HepG2 (cell line): ENCODE measurements around the gene ZNF764. TPM values are rescaled to one million over a fixed set of nuclear protein-coding genes. Genes with fewer than 3 reads are reported as not detected.
"Not testable (repeated sequence)": the region's sequence is repeated elsewhere in the genome, so short reads cannot be mapped to it uniquely, and the experiment has no call there.

Experiments used
- CREB1 ChIP-seq, 2 experiments: fragments of 450-650 bp in 1 of 2; IDR thresholded peaks; 2 replicates each; pipeline ENCODE4 v1.6.1; 2016 to 2017; ENCODE audit warnings: control low read depth in 1 of 2, mild to moderate bottlenecking in 1 of 2, missing compliant biosample characterization in 1 of 2, missing genetic modification characterization in 1 of 2
- KLF16 ChIP-seq, 2 experiments: sonication (generic) in 1 of 2; formaldehyde crosslinking in 1 of 2; IDR thresholded peaks; 2 replicates each; pipeline versions ENCODE4 v1.6.1 to v1.8.0; 2016 to 2023; ENCODE audit warnings: missing genetic modification reagents in 2 of 2, missing compliant biosample characterization in 1 of 2
- NFIC ChIP-seq: IDR thresholded peaks from 2 replicates; pipeline ENCODE4 v1.6.1; 2012; ENCODE audit warnings: mild to moderate bottlenecking, low read length, inconsistent platforms
- PITX1 ChIP-seq: sonication (generic); formaldehyde crosslinking; IDR thresholded peaks from 2 replicates; pipeline ENCODE4 v1.5.1; 2020; ENCODE audit warnings: mild to moderate bottlenecking, missing genetic modification reagents
- POGZ ChIP-seq: sonication (generic); formaldehyde crosslinking; IDR thresholded peaks from 2 replicates; pipeline ENCODE4 v1.4.0; 2020; ENCODE audit warnings: mild to moderate bottlenecking, missing genetic modification reagents
- SALL1 ChIP-seq: sonication (generic); formaldehyde crosslinking; IDR thresholded peaks from 2 replicates; pipeline ENCODE4 v1.8.0; 2022; ENCODE audit warnings: mild to moderate bottlenecking, missing genetic modification reagents
- SAP130 ChIP-seq: IDR thresholded peaks from 2 replicates; pipeline ENCODE4 v1.6.1; 2016; ENCODE audit warnings: low read depth
- SOX13 ChIP-seq, 3 experiments: fragments of 450-650 bp in 1 of 3; sonication (generic) in 1 of 3; formaldehyde crosslinking in 1 of 3; IDR thresholded peaks in 2 of 3; conservative IDR thresholded peaks in 1 of 3; 2 replicates each; pipeline versions ENCODE4 v1.5.0 to v1.6.1; 2016 to 2020; ENCODE audit warnings: antibody characterized with exemption in 1 of 3, mild to moderate bottlenecking in 1 of 3, missing compliant biosample characterization in 1 of 3, missing genetic modification reagents in 1 of 3, moderate library complexity in 1 of 3
- SOX6 ChIP-seq, 2 experiments: fragments of 450-650 bp in 1 of 2; sonication (generic) in 1 of 2; formaldehyde crosslinking in 1 of 2; IDR thresholded peaks; 2 replicates each; pipeline versions ENCODE4 v1.4.0 to v1.6.1; 2017 to 2020; ENCODE audit warnings: antibody characterized with exemption in 1 of 2, mild to moderate bottlenecking in 1 of 2, missing genetic modification reagents in 1 of 2
- ZBTB20 ChIP-seq: sonication (generic); formaldehyde crosslinking; IDR thresholded peaks from 2 replicates; pipeline ENCODE4 v1.8.1; 2023; ENCODE audit warnings: missing genetic modification reagents, low read depth, mild to moderate bottlenecking, borderline replicate concordance
- ZNF430 ChIP-seq: sonication (generic); formaldehyde crosslinking; IDR thresholded peaks from 2 replicates; pipeline ENCODE4 v1.9.0; 2021; ENCODE audit warnings: mild to moderate bottlenecking, missing genetic modification reagents
- ZNF441 ChIP-seq: sonication (generic); formaldehyde crosslinking; IDR thresholded peaks from 2 replicates; pipeline ENCODE4 v1.7.0; 2021; ENCODE audit warnings: missing genetic modification reagents, borderline replicate concordance
- ZNF670 ChIP-seq: sonication (generic); formaldehyde crosslinking; IDR thresholded peaks from 2 replicates; pipeline ENCODE4 v1.8.0; 2022; ENCODE audit warnings: mild to moderate bottlenecking, missing genetic modification reagents, borderline replicate concordance
- ZNF788 ChIP-seq: sonication (generic); formaldehyde crosslinking; IDR thresholded peaks from 2 replicates; pipeline ENCODE4 v1.5.0; 2020; ENCODE audit warnings: mild to moderate bottlenecking, missing genetic modification reagents, borderline replicate concordance
- polyA plus RNA-seq, 8 experiments: library from polyadenylated mRNA; depleted of rRNA in 3 of 8; stranded (reverse) in 7 of 8; unstranded in 1 of 8; fragments of >200 nt; fragmentation: Illumina TruSeq in 4 of 8; extraction: Trizol in 4 of 8; gene quantifications; 2 replicates each; pipeline versions ENCODE4 v1.2.1 to v1.2.3, GENCODE V29; 2011 to 2016; ENCODE audit warnings: low read depth in 4 of 8, missing spikeins in 1 of 8, mixed read lengths in 1 of 8; ENCODE audit not compliant: insufficient read depth in 1 of 8
- total RNA-seq, 5 experiments: library from RNA; depleted of rRNA; stranded (reverse); fragments of >200 nt; fragmentation: Illumina TruSeq; extraction: Trizol; gene quantifications; 2 replicates each; pipeline ENCODE4 v1.2.3, GENCODE V29; 2016; ENCODE audit warnings: low read depth in 1 of 5
- TF ChIP-seq, protein P1 (sequence below): sonication (generic); formaldehyde crosslinking; IDR thresholded peaks from 2 replicates; pipeline ENCODE4 v1.4.0; 2020; ENCODE audit warnings: mild to moderate bottlenecking, missing genetic modification reagents, borderline replicate concordance
- TF ChIP-seq, protein P2 (sequence below): sonication (generic); formaldehyde crosslinking; IDR thresholded peaks from 2 replicates; pipeline ENCODE4 v1.4.0; 2020; ENCODE audit warnings: missing genetic modification reagents
- TF ChIP-seq, protein P3 (sequence below): IDR thresholded peaks from 2 replicates; pipeline ENCODE4 v1.6.1; 2016
- TF ChIP-seq, protein P4 (sequence below): IDR thresholded peaks from 2 replicates; pipeline ENCODE4 v1.6.1; 2016; ENCODE audit warnings: missing genetic modification reagents, missing compliant biosample characterization

ZNF764 gene
- total and polyA plus RNA-seq, 2 of the 13 experiments (the other 11 are each of a cell fraction or from before 2014, with no cell fraction given), result 4.1 to 9.1 TPM

DNA sequence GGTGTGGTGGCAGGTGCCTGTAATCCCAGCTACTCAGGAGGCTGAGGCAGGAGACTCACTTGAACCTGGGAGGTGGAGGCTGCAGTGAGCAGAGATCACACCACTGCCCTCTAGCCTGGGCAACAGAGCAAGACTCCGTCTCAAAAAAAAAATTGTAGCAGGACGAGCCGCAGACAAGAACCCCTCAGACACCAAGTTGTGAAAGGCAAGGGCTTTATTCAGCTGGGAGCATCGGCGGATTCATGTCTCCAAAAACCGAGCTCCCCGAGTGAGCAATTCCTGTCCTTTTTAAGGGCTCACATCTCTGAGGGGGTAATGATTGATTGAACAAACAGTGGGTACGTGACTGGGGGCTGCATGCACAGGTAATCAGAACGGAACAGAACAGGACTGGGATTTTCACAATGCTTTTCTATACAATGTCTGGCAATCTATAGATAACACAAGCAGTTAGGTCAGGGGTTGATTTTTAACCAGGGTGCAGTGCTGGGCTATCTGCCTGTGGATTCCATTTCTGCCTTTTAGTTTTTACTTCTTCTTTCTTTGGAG lies 17.2 kb downstream of the ZNF764 start (continued):
- TF ChIP-seq SALL1 (peak; percentile 80), POGZ (peak; percentile 80), ZNF788 (CRISPR knock-in tag) (0 out of 2 replicates have a peak, but pooled peaks have one; percentile 36), ZNF441 (0 out of 2 replicates have a peak, but pooled peaks have one; percentile 25), SAP130 (CRISPR knock-in tag) (peak; percentile 75; the same call in 1 of the 2 replicates), CREB1 (CRISPR knock-in tag; IDR thresholded peaks at IDR 0.05) (peak; percentile 58; the same call in 1 of the 2 replicates), NFIC (peak; percentile 35; the same call in 1 of the 2 replicates), SOX13 (IDR thresholded peaks at IDR 0.05) (peak; percentile 86; the same call in 1 of the 2 replicates), SOX13 (CRISPR knock-in tag; conservative IDR thresholded peaks at IDR 0.05 in 1 of 2, IDR thresholded peaks at IDR 0.05 in 1 of 2) (peak in 1 of 2 experiments; percentile 73; a peak in 1 of 4 replicates), ZNF670 (CRISPR knock-in tag) (peak; percentile 73; the same call in 1 of the 2 replicates), ZNF430 (CRISPR knock-in tag) (peak; percentile 79), SOX6 (CRISPR knock-in tag; IDR thresholded peaks at IDR 0.05) (peak; percentile 95), ZBTB20 (CRISPR knock-in tag) (peak; percentile 100), PITX1 (CRISPR knock-in tag) (peak; percentile 88), KLF16 (CRISPR knock-in tag; IDR thresholded peaks at IDR 0.05) (peak in 1 of 2 experiments; percentile 30; a peak in 1 of 4 replicates)
- TF ChIP-seq, protein P1, sequence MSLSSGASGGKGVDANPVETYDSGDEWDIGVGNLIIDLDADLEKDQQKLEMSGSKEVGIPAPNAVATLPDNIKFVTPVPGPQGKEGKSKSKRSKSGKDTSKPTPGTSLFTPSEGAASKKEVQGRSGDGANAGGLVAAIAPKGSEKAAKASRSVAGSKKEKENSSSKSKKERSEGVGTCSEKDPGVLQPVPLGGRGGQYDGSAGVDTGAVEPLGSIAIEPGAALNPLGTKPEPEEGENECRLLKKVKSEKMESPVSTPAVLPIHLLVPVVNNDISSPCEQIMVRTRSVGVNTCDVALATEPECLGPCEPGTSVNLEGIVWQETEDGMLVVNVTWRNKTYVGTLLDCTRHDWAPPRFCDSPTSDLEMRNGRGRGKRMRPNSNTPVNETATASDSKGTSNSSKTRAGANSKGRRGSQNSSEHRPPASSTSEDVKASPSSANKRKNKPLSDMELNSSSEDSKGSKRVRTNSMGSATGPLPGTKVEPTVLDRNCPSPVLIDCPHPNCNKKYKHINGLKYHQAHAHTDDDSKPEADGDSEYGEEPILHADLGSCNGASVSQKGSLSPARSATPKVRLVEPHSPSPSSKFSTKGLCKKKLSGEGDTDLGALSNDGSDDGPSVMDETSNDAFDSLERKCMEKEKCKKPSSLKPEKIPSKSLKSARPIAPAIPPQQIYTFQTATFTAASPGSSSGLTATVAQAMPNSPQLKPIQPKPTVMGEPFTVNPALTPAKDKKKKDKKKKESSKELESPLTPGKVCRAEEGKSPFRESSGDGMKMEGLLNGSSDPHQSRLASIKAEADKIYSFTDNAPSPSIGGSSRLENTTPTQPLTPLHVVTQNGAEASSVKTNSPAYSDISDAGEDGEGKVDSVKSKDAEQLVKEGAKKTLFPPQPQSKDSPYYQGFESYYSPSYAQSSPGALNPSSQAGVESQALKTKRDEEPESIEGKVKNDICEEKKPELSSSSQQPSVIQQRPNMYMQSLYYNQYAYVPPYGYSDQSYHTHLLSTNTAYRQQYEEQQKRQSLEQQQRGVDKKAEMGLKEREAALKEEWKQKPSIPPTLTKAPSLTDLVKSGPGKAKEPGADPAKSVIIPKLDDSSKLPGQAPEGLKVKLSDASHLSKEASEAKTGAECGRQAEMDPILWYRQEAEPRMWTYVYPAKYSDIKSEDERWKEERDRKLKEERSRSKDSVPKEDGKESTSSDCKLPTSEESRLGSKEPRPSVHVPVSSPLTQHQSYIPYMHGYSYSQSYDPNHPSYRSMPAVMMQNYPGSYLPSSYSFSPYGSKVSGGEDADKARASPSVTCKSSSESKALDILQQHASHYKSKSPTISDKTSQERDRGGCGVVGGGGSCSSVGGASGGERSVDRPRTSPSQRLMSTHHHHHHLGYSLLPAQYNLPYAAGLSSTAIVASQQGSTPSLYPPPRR (CRISPR knock-in tag), result peak; percentile 91; the same call in 1 of the 2 replicates
- TF ChIP-seq CREB1, SOX6 (IDR thresholded peaks at IDR 0.05): not testable (repeated sequence)
- TF ChIP-seq, protein P2, sequence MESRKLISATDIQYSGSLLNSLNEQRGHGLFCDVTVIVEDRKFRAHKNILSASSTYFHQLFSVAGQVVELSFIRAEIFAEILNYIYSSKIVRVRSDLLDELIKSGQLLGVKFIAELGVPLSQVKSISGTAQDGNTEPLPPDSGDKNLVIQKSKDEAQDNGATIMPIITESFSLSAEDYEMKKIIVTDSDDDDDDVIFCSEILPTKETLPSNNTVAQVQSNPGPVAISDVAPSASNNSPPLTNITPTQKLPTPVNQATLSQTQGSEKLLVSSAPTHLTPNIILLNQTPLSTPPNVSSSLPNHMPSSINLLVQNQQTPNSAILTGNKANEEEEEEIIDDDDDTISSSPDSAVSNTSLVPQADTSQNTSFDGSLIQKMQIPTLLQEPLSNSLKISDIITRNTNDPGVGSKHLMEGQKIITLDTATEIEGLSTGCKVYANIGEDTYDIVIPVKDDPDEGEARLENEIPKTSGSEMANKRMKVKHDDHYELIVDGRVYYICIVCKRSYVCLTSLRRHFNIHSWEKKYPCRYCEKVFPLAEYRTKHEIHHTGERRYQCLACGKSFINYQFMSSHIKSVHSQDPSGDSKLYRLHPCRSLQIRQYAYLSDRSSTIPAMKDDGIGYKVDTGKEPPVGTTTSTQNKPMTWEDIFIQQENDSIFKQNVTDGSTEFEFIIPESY, result peak; percentile 7; the same call in 1 of the 2 replicates
- TF ChIP-seq, protein P3, sequence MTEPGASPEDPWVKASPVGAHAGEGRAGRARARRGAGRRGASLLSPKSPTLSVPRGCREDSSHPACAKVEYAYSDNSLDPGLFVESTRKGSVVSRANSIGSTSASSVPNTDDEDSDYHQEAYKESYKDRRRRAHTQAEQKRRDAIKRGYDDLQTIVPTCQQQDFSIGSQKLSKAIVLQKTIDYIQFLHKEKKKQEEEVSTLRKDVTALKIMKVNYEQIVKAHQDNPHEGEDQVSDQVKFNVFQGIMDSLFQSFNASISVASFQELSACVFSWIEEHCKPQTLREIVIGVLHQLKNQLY (CRISPR knock-in tag), result peak; percentile 87
- TF ChIP-seq, protein P4, sequence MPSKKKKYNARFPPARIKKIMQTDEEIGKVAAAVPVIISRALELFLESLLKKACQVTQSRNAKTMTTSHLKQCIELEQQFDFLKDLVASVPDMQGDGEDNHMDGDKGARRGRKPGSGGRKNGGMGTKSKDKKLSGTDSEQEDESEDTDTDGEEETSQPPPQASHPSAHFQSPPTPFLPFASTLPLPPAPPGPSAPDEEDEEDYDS (CRISPR knock-in tag), result peak; percentile 95
